H1 (cell line): ENCODE results near the gene CHFR. TPM values are rescaled to one million over a fixed set of nuclear protein-coding genes. Genes with fewer than 3 reads are reported as not detected.

Experiments
- CTCF ChIA-PET: fragments of 300-600 bp; sonication (Branson Sonifier 250); formaldehyde crosslinking; loops from one replicate; lab custom pipeline; 2021; ENCODE audit not compliant: partially characterized antibody; lab: Charles Lee
- POLR2A ChIA-PET: fragments of 300-600 bp; sonication (Branson Sonifier 250); formaldehyde crosslinking; loops from one replicate; lab custom pipeline; 2021; ENCODE audit warnings: inconsistent platforms; ENCODE audit not compliant: partially characterized antibody; lab: Charles Lee
- DNase-seq, 2 experiments: peaks; one replicate each; pipeline versions ENCODE4 v3.0.0 to v3.0.0-alpha.2; 2010 to 2022; ENCODE audit warnings: low spot score in 2 of 2, low read depth in 1 of 2, mixed read lengths in 1 of 2
- FAIRE-seq: peaks from 2 replicates; lab custom pipeline; 2011; peaks lifted over from hg19 to GRCh38; lab: Jason Lieb, UNC
- H2AFZ ChIP-seq: 2 replicates; pipeline ENCODE4 v1.8.1; 2012; ENCODE audit warnings: low read length, inconsistent platforms
- H2AK5ac ChIP-seq: 2 replicates; pipeline ENCODE4 v1.6.1; 2013; ENCODE audit warnings: low read depth, low read length
- H2BK120ac ChIP-seq: replicated peaks from 2 replicates; pipeline ENCODE3; 2013; ENCODE audit warnings: low read depth, low read length, inconsistent platforms
- H2BK12ac ChIP-seq: 2 replicates; pipeline ENCODE4 v1.6.1; 2013; ENCODE audit warnings: low read depth, low read length
- H2BK15ac ChIP-seq: 2 replicates; pipeline ENCODE4 v1.6.1; 2013; ENCODE audit warnings: low read length
- H2BK20ac ChIP-seq: 2 replicates; pipeline ENCODE4 v1.6.1; 2013; ENCODE audit warnings: low read length
- H2BK5ac ChIP-seq: 2 replicates; pipeline ENCODE4 v1.6.1; 2013; ENCODE audit warnings: low read depth, low read length
- H3K14ac ChIP-seq: 2 replicates; pipeline ENCODE4 v1.6.1; 2013; ENCODE audit warnings: inconsistent platforms; ENCODE audit not compliant: insufficient read length
- H3K18ac ChIP-seq: 2 replicates; pipeline ENCODE4 v1.6.1; 2013; ENCODE audit warnings: low read length; ENCODE audit errors: extremely low read depth
- H3K23ac ChIP-seq: 2 replicates; pipeline ENCODE4 v1.6.1; 2013; ENCODE audit warnings: inconsistent platforms; ENCODE audit not compliant: insufficient read length
- H3K23me2 ChIP-seq: 2 replicates; pipeline ENCODE4 v1.6.1; 2013; ENCODE audit warnings: low read depth, low read length
- H3K27ac ChIP-seq: 2 replicates; pipeline ENCODE4 v1.6.1; 2011; ENCODE audit warnings: low read depth, low read length, inconsistent platforms
- H3K27me3 ChIP-seq, 4 experiments: replicated peaks in 1 of 4; 1 replicate in 1 of 4; 2 replicates in 3 of 4; pipeline versions ENCODE4 v1.6.1 to v1.8.1; 2011 to 2013; ENCODE audit warnings: low read length in 3 of 4, mild to moderate bottlenecking in 3 of 4, inconsistent platforms in 2 of 4, mixed read lengths in 2 of 4, moderate library complexity in 1 of 4; ENCODE audit not compliant: control insufficient read depth in 3 of 4, insufficient read depth in 3 of 4; ENCODE audit errors: extremely low read depth in 1 of 4
- H3K36me3 ChIP-seq, 4 experiments: 2 replicates each; pipeline versions ENCODE4 v1.6.1 to v1.8.1; 2011 to 2013; ENCODE audit warnings: mild to moderate bottlenecking in 4 of 4, low read length in 3 of 4, moderate library complexity in 2 of 4, control low read depth in 1 of 4, inconsistent platforms in 1 of 4; ENCODE audit not compliant: insufficient read depth in 4 of 4, control insufficient read depth in 2 of 4
- H3K4ac ChIP-seq: replicated peaks from 2 replicates; pipeline ENCODE3; 2013; ENCODE audit warnings: low read length, low read depth, mixed read lengths, inconsistent platforms; ENCODE audit not compliant: insufficient read length
- H3K4me1 ChIP-seq, 4 experiments: replicated peaks in 1 of 4; 1 replicate in 1 of 4; 2 replicates in 3 of 4; pipeline versions ENCODE4 v1.6.1 to v1.8.1; 2011 to 2013; ENCODE audit warnings: low read length in 3 of 4, inconsistent platforms in 2 of 4, mixed read lengths in 1 of 4; ENCODE audit not compliant: insufficient read depth in 4 of 4, control insufficient read depth in 3 of 4
- H3K4me2 ChIP-seq, 2 experiments: 2 replicates each; pipeline versions ENCODE4 v1.6.1 to v1.8.1; 2011 to 2013; ENCODE audit warnings: low read depth in 2 of 2, low read length in 2 of 2, control low read depth in 1 of 2, inconsistent platforms in 1 of 2, mild to moderate bottlenecking in 1 of 2; ENCODE audit not compliant: insufficient read depth in 1 of 2
- H3K4me3 ChIP-seq, 4 experiments: fragments of 200-600, 300-600 bp in 1 of 4; sonication (generic), shearing (Covaris generic), sonication (Bioruptor Twin) in 1 of 4; 2 replicates each; pipeline versions ENCODE4 v1.5.1 to v1.8.1; 2011 to 2016; ENCODE audit warnings: low read length in 4 of 4, low read depth in 3 of 4, control low read depth in 2 of 4, inconsistent platforms in 2 of 4, mild to moderate bottlenecking in 2 of 4, mixed read lengths in 1 of 4, moderate library complexity in 1 of 4; ENCODE audit not compliant: insufficient read depth in 2 of 4; ENCODE audit errors: extremely low read depth in 1 of 4
- H3K56ac ChIP-seq: replicated peaks from 2 replicates; pipeline ENCODE3; 2013; ENCODE audit warnings: low read depth, mild to moderate bottlenecking, mixed read lengths, low read length, inconsistent platforms; ENCODE audit not compliant: insufficient read length
- H3K79me1 ChIP-seq: 2 replicates; pipeline ENCODE4 v1.6.1; 2013; ENCODE audit warnings: low read depth, low read length, control low read depth
- H3K79me2 ChIP-seq, 2 experiments: 2 replicates each; pipeline versions ENCODE4 v1.6.1 to v1.8.1; 2012 to 2013; ENCODE audit warnings: low read length in 2 of 2, mild to moderate bottlenecking in 2 of 2, inconsistent platforms in 1 of 2; ENCODE audit not compliant: insufficient read depth in 2 of 2, control insufficient read depth in 1 of 2
- H3K9ac ChIP-seq, 4 experiments: replicated peaks in 1 of 4; 1 replicate in 1 of 4; 2 replicates in 3 of 4; pipeline versions ENCODE4 v1.6.1 to v1.8.1; 2011 to 2013; ENCODE audit warnings: low read depth in 3 of 4, low read length in 3 of 4, control low read depth in 2 of 4, mild to moderate bottlenecking in 2 of 4, moderate library complexity in 2 of 4, inconsistent platforms in 1 of 4; ENCODE audit errors: extremely low read depth in 1 of 4
- H3K9me3 ChIP-seq, 2 experiments: 2 replicates each; pipeline versions ENCODE4 v1.6.1 to v1.8.1; 2012 to 2013; ENCODE audit warnings: mild to moderate bottlenecking in 2 of 2, moderate library complexity in 2 of 2, control low read depth in 1 of 2, inconsistent platforms in 1 of 2, low read depth in 1 of 2, low read length in 1 of 2, mixed read lengths in 1 of 2; ENCODE audit not compliant: insufficient read depth in 2 of 2
- H4K20me1 ChIP-seq, 2 experiments: replicated peaks in 1 of 2; 2 replicates each; pipeline versions ENCODE3 to v1.8.1; 2011 to 2013; ENCODE audit warnings: inconsistent platforms in 2 of 2, low read length in 2 of 2, mild to moderate bottlenecking in 1 of 2; ENCODE audit not compliant: insufficient read depth in 2 of 2, control insufficient read depth in 1 of 2
- H4K5ac ChIP-seq: 2 replicates; pipeline ENCODE4 v1.6.1; 2013; ENCODE audit warnings: low read length, low read depth, mixed read lengths, inconsistent platforms; ENCODE audit not compliant: insufficient read length
- H4K8ac ChIP-seq: 2 replicates; pipeline ENCODE4 v1.8.0; 2013; ENCODE audit warnings: mild to moderate bottlenecking, moderate library complexity, low read length, inconsistent platforms; ENCODE audit not compliant: insufficient read depth; ENCODE audit errors: extremely low read depth
- H4K91ac ChIP-seq: replicated peaks from 2 replicates; pipeline ENCODE3; 2013; ENCODE audit warnings: low read length, mixed read lengths, inconsistent platforms; ENCODE audit not compliant: insufficient read length
- CTBP2 ChIP-seq: IDR thresholded peaks from 2 replicates; pipeline ENCODE4 v1.7.0; 2011; ENCODE audit warnings: borderline replicate concordance, mild to moderate bottlenecking, moderate library complexity, mixed read lengths, low read length; ENCODE audit not compliant: insufficient read depth, insufficient read length
- JUN ChIP-seq: IDR thresholded peaks from 2 replicates; pipeline ENCODE4 v1.6.1; 2011; ENCODE audit warnings: low read depth, mild to moderate bottlenecking, improper control_type of control experiment, low read length
- POLR2A ChIP-seq, 2 experiments: IDR thresholded peaks; 1 replicate in 1 of 2; 2 replicates in 1 of 2; pipeline ENCODE4 v1.6.1; 2011; ENCODE audit warnings: low read depth in 2 of 2, low read length in 2 of 2, mild to moderate bottlenecking in 2 of 2; ENCODE audit errors: control extremely low read depth in 1 of 2
- SP1 ChIP-seq: IDR thresholded peaks from 2 replicates; pipeline ENCODE4 v1.6.1; 2011; ENCODE audit warnings: low read depth, low read length
- SP2 ChIP-seq: IDR thresholded peaks from 2 replicates; pipeline ENCODE4 v1.6.1; 2012; ENCODE audit warnings: mild to moderate bottlenecking, low read length, inconsistent platforms
- TAF1 ChIP-seq: IDR thresholded peaks from 2 replicates; pipeline ENCODE4 v1.6.1; 2011; ENCODE audit warnings: mild to moderate bottlenecking, low read depth, low read length
- WGBS, 2 experiments: shearing (Covaris generic) in 1 of 2; methylation state at CpG; one replicate each; pipeline versions ENCODE4 v1.1.6 to v1.1.7; 2013 to 2015; ENCODE audit warnings: low lambda C conversion rate in 2 of 2, mixed read lengths in 2 of 2, inconsistent platforms in 1 of 2, low coverage in 1 of 2, missing lambda C conversion rate in 1 of 2; ENCODE audit not compliant: insufficient replicate concordance in 2 of 2, insufficient coverage in 1 of 2, insufficient read length in 1 of 2; ENCODE audit errors: extremely low coverage in 1 of 2, missing lambda C conversion rate in 1 of 2; 5-methylcytosine and 5-hydroxymethylcytosine counted together
- polyA plus RNA-seq, 7 experiments: library from polyadenylated mRNA; depleted of rRNA in 3 of 7; stranded (reverse) in 5 of 7; unstranded in 2 of 7; fragments of >200 nt in 5 of 7; fragments of 200-250 nt in 2 of 7; gene quantifications; 1 replicate in 5 of 7; 2 replicates in 1 of 7; 4 replicates in 1 of 7; pipeline versions ENCODE4 v1.2.1 to v1.2.3, GENCODE V29; 2011 to 2013; ENCODE audit warnings: missing spikeins in 2 of 7, mixed read lengths in 2 of 7
- total RNA-seq: library from RNA; stranded (reverse); fragmentation: NEBNext Ultra II Directional; extraction: Animal tissue kit (Norgen Biotek cat#: 25700); gene quantifications from 2 replicates; pipeline ENCODE4 v1.2.1, GENCODE V29; 2021

CHFR gene
- total and polyA plus RNA-seq, 2 of the 8 experiments (the other 6 are each of a cell fraction or from before 2014, with no cell fraction given): 31.4 to 44.6 TPM

GRCh38 chr12:132834181-132834711 lies 53.2 kb downstream of the CHFR start:
- H3K4me3 ChIP-seq: no peak overlapping the region
- no peak for FAIRE-seq

More at GRCh38 chr12:132834181-132834711, 53.2 kb downstream of the CHFR start:
- 83% methylated on average over 5 of the region's 5 CpGs; no CpG with 5 or more reads in 1 of the 2 experiments for WGBS, 2 experiments
- Histone ChIP-seq H2BK20ac (no peak overlapping the region), H3K27ac (no peak overlapping the region), H3K4me2 (no peak overlapping the region), H3K23ac (no peak overlapping the region), H3K79me2 (no peaks in the 10 kb centered on the region), H3K4ac (no peak overlapping the region), H2BK120ac (no peak overlapping the region), H4K8ac (no peak overlapping the region), H2AFZ (no peak overlapping the region), H3K14ac (no peak overlapping the region), H3K79me1 (peaks cover 3% of the 10 kb centered on the region), H3K9me3 (no peaks in the 10 kb centered on the region), H3K36me3 (peaks cover 0 to 6% (median 0%) of the 10 kb centered on the region in 4 experiments; a peak in 3 of 8 replicates), H3K4me1 (peaks cover 0 to 4% (median 0%) of the 10 kb centered on the region in 4 experiments; a peak in 1 of 7 replicates), H3K23me2 (no peaks in the 10 kb centered on the region), H2BK5ac (no peak overlapping the region), H4K91ac (no peak overlapping the region), H2BK12ac (no peak overlapping the region), H2BK15ac (no peak overlapping the region), H2AK5ac (no peak overlapping the region), H3K9ac (no peak overlapping the region; a peak in 2 of 7 replicates), H4K20me1 (peaks cover 2 to 4% of the 10 kb centered on the region in 2 experiments), H3K56ac (no peak overlapping the region), H3K18ac (no peak overlapping the region), H4K5ac (no peak overlapping the region), H3K27me3 (no peaks in the 10 kb centered on the region)
- TF ChIP-seq POLR2A (IDR thresholded peaks at IDR 0.05; ENCODE audit: control extremely low read depth in 1 of 2, low read depth in 2 of 2, low read length in 2 of 2): no peak
- no peak for TF ChIP-seq SP1
- no peak for TF ChIP-seq JUN
- TF ChIP-seq SP2: no peak
- TF ChIP-seq CTBP2: no peak
- no peak for TF ChIP-seq TAF1
- CTCF ChIA-PET: interaction anchor here (0.7 to 1.4 kb wide), 2 partner anchors 13 to 33 kb away, joined by 3 read pairs; no protein-coding TSS in a partner anchor
- POLR2A ChIA-PET: interaction anchor here (0.7 to 1.2 kb wide), 3 partner anchors 12 to 68 kb away, joined by 3 to 4 read pairs (median 3); no protein-coding TSS in a partner anchor
- no peak for DNase-seq
